ENCODE results near the gene CSNK1E. TPM values are rescaled to one million over a fixed set of nuclear protein-coding genes. Genes with fewer than 3 reads are reported as not detected.
A peak's percentile ranks its signal among the peaks of the same experiment; 100 is the strongest.

The CSNK1E gene
- total and polyA plus RNA-seq, 2 donors from 2014 or later: 33.6 to 101 TPM

DNA sequence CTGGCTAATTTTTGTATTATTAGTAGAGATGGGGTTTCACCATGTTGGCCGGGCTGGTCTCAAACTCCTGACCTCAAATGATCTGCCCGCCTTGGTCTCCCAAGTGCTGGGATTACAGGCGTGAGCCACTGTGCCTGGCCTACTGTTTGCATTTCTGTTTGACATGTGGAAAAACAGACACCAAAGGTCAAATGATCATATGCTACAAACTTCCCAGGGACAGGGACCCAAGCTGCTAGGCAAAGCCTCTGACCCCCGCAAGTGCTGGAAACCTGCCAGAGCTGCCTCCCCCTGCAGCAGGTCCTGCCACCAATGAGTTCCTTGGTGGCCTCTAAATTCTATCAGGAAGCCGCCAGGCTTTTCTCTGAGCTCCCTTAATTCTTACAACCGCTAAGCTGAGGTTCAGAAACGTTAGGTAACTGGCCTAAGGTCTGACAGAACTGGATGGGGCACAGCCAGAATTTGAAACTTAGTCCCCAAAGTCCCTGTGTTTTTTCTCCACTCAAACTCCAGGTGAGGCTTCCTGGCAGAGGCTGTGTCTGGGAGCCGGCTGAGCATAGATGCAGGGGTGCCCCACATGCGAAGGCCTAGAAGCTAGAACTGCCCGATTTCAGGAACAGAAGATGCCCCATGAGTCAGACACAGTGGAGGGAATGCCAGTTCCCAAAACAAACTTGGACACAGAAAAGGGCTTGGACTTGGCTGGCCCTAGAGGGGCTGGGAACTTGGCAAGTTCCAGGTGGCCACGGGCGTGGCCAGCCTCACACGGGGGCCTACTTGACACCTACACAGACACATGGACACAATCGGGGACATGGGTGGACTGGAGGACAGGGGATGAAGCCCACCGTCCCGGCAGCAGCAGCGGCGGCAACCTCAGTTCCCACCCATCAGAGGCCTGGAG lies 7.4 kb downstream of the CSNK1E start:
- no peaks in the 10 kb centered on the region for H3K27me3 ChIP-seq (ENCODE audit: control insufficient read depth, insufficient read depth, low read length)
- peak overlapping the region; percentile 14 to 54 for H3K27ac ChIP-seq (ENCODE audit: low read depth in 2 of 2, low read length in 2 of 2)
- peak overlapping the region in 1 of 3 donors; percentile 47 for H3K9ac ChIP-seq (ENCODE audit: low read length in 3 of 3)
- peaks cover 0 to 6% (median 3%) of the 10 kb centered on the region in 3 donors for H3K36me3 ChIP-seq (ENCODE audit: control insufficient read depth in 2 of 3, insufficient read depth in 3 of 3, low read length in 3 of 3)
- no peaks in the 10 kb centered on the region for H3K9me3 ChIP-seq (ENCODE audit: control insufficient read depth in 2 of 3, insufficient read depth in 1 of 3, low read length in 3 of 3)
- DNase-seq: no peak
- TF ChIP-seq, protein P1, sequence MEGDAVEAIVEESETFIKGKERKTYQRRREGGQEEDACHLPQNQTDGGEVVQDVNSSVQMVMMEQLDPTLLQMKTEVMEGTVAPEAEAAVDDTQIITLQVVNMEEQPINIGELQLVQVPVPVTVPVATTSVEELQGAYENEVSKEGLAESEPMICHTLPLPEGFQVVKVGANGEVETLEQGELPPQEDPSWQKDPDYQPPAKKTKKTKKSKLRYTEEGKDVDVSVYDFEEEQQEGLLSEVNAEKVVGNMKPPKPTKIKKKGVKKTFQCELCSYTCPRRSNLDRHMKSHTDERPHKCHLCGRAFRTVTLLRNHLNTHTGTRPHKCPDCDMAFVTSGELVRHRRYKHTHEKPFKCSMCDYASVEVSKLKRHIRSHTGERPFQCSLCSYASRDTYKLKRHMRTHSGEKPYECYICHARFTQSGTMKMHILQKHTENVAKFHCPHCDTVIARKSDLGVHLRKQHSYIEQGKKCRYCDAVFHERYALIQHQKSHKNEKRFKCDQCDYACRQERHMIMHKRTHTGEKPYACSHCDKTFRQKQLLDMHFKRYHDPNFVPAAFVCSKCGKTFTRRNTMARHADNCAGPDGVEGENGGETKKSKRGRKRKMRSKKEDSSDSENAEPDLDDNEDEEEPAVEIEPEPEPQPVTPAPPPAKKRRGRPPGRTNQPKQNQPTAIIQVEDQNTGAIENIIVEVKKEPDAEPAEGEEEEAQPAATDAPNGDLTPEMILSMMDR (IDR thresholded peaks at IDR 0.05; ENCODE audit: borderline replicate concordance, extremely low read depth, insufficient read depth): no peak
- H3K4me1 ChIP-seq (ENCODE audit: control insufficient read depth in 2 of 3, insufficient read depth in 2 of 3, low read depth in 1 of 3, low read length in 3 of 3): peaks cover 0 to 43% (median 20%) of the 10 kb centered on the region in 3 donors
- no peak for FAIRE-seq
- H3K4me3 ChIP-seq (ENCODE audit: low read length in 3 of 3): no peak overlapping the region
- intact Hi-C loops (cut with DNase I): no loop called here

DNA sequence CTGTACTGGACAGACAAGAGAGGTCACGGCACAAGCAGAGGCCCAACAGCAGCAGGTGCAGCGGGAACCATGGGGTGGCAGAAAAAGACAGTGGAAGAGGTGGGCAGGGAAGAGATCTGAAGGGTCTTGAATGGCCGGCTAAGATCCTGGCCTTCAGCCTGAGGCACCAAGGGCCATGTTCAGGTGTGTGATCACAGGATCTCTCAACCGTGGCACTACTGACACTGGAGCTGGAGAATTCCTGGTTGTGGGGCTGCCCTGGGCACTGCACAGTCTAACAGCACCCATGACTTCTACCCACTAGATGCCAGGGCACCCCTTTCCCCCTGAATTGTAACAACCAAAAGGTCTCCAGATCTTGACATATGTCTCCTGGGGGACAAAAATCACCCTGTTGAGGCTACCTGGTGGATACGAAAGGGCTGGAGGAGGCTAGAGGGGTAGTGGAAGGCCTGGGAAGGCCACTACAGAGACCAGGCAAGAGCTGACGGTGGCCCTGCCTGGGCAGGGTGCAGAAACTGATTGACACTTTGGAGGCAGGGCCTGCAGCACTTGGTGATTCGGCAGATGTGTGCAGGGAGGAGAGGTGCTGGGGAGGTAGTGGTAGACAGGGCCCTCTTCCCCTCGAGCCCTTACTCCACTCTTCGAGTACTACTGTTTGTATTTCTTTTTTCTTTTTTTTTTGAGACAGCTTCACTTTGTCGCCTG lies 8.3 kb downstream of the CSNK1E start:
- Histone ChIP-seq H3K36me3 (ENCODE audit: control insufficient read depth in 2 of 3, insufficient read depth in 3 of 3, low read length in 3 of 3) (peaks cover 3 to 6% (median 3%) of the 10 kb centered on the region in 3 donors), H3K4me1 (ENCODE audit: control insufficient read depth in 2 of 3, insufficient read depth in 2 of 3, low read depth in 1 of 3, low read length in 3 of 3) (peaks cover 0 to 50% (median 28%) of the 10 kb centered on the region in 3 donors), H3K9ac (ENCODE audit: low read length in 3 of 3) (peak overlapping the region in 1 of 3 donors; percentile 47), H3K27ac (ENCODE audit: low read depth in 2 of 2, low read length in 2 of 2) (no peak overlapping the region), H3K27me3 (ENCODE audit: control insufficient read depth, insufficient read depth, low read length) (no peaks in the 10 kb centered on the region), H3K9me3 (ENCODE audit: control insufficient read depth in 2 of 3, insufficient read depth in 1 of 3, low read length in 3 of 3) (no peaks in the 10 kb centered on the region), H3K4me3 (ENCODE audit: low read length in 3 of 3) (no peak overlapping the region)
- TF ChIP-seq, protein P1 (IDR thresholded peaks at IDR 0.05; ENCODE audit: borderline replicate concordance, extremely low read depth, insufficient read depth): no peak
- FAIRE-seq: no peak
- intact Hi-C loops (cut with DNase I): no loop called here
- no peak for DNase-seq

DNA sequence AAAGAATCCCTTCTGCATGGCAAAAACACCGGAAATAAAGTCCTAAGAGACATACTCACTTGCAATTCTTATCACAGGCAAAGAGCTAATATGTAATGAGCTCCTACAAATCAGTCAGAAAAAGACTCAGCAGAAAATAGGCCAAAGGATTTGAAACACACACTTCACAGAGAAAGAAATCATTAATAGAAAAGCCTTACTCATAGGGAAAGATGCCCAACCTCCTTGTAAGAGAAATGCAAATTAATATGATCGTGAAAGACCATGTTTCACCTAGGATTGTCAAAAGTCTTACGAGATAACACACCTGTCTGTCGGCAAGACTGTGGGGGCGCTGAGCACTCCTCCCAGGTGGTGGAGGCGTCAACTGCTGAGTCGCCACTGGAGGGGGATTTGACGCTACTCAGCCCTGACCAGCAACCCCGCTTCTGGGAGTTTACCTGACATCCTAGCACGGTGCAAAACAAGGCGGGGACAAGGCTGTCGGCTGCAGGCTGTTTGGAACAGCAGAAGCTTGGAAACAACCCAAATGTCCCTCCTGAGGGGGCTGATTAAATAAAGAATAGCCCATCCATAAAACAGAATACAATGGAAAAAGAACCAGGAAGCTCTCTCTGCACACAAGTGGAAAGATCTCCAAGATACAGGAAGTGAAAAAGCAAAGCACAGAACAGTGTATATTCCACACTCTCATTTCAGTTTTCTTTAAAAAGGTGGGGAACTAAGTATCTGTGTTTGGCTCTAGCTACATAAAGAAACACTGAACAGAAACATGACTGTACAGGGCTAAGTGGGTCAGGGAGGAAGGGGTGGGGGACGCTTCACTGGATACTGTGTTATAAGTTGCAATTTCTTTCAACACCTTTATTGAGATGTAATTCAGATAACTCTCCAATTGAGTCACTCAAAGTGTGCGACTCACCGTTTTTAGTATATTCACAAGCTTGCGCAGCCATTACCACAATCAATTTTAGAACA lies 11.5 kb downstream of the CSNK1E start:
- peak overlapping the region in 1 of 3 donors; percentile 35 for H3K4me3 ChIP-seq (ENCODE audit: low read length in 3 of 3)
- TF ChIP-seq, protein P1 (IDR thresholded peaks at IDR 0.05; ENCODE audit: borderline replicate concordance, extremely low read depth, insufficient read depth): no peak
- DNase-seq: peak in 3 of 5 donors; percentile 43 to 62 (median 53)
- H3K27ac ChIP-seq (ENCODE audit: low read depth in 2 of 2, low read length in 2 of 2): peak overlapping the region; percentile 40 to 54
- H3K36me3 ChIP-seq (ENCODE audit: control insufficient read depth in 2 of 3, insufficient read depth in 3 of 3, low read length in 3 of 3): peaks cover 3 to 13% (median 5%) of the 10 kb centered on the region in 3 donors
- peak; percentile 88 for FAIRE-seq
- H3K4me1 ChIP-seq (ENCODE audit: control insufficient read depth in 2 of 3, insufficient read depth in 2 of 3, low read depth in 1 of 3, low read length in 3 of 3): peaks cover 0 to 37% (median 27%) of the 10 kb centered on the region in 3 donors
- H3K9me3 ChIP-seq (ENCODE audit: control insufficient read depth in 2 of 3, insufficient read depth in 1 of 3, low read length in 3 of 3): no peaks in the 10 kb centered on the region
- H3K9ac ChIP-seq (ENCODE audit: low read length in 3 of 3): peak overlapping the region in 1 of 3 donors; percentile 17
- intact Hi-C loops (cut with DNase I): no loop called here
- H3K27me3 ChIP-seq (ENCODE audit: control insufficient read depth, insufficient read depth, low read length): no peaks in the 10 kb centered on the region
